ENCODE data around the gene SFRP2.

DNA sequence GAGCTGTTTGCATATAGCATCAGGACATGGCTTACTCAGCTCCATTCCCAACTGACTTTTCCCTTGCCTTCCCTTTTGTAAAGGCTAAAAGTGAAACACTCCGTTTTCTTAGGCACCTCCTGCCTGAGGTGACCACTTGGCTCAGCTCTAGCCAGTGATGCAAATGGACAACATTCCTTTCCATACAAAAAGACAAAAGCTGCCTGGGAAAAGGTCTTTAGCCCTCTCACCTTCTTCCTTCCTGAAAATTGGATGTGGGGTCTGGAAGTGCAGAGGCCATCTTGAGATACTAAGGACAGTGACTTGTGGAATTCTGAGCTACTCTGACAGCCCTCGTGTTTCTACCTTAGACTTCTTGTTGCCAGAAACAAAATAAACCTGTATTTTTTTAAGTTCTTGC, 27.7 kb upstream of the SFRP2 start:
- no peak for TF ChIP-seq CTCF (IDR thresholded peaks at IDR 0.05)
- TF ChIP-seq POLR2A (IDR thresholded peaks at IDR 0.05): no peak

Data from heart left ventricle (tissue), 13 donors.